Colon (tissue), 2 donors: ENCODE measurements around the gene IGF2R.
"Not testable (repeated sequence)": the region's sequence is repeated elsewhere in the genome, so short reads cannot be mapped to it uniquely, and the experiment has no call there.

Experiments used
- FAIRE-seq: peaks from 2 replicates; lab custom pipeline; 2012; peaks lifted over from hg19 to GRCh38; lab: Jason Lieb, UNC
- donor health status: control.
- donor health status: control.

The IGF2R gene

GRCh38 chr6:160140493-160140892, 171.6 kb downstream of the IGF2R start:
- FAIRE-seq: not testable (repeated sequence)

GRCh38 chr6:160141001-160141726, 172.3 kb downstream of the IGF2R start:
- FAIRE-seq: no peak

- FAIRE-seq: no peak
Measured at GRCh38 chr6:160142115-160142715, 173.3 kb downstream of the IGF2R start.

GRCh38 chr6:160146454-160147145, 177.7 kb downstream of the IGF2R start:
- no peak for FAIRE-seq

- FAIRE-seq: no peak
Measured at GRCh38 chr6:160147146-160147536, 178.3 kb downstream of the IGF2R start.

- FAIRE-seq: no peak
Measured at GRCh38 chr6:160154471-160154870, 185.6 kb downstream of the IGF2R start.

- no peak for FAIRE-seq
Measured at GRCh38 chr6:160156842-160157241, 188.0 kb downstream of the IGF2R start.

- no peak for FAIRE-seq
Measured at GRCh38 chr6:160160450-160160849, 191.6 kb downstream of the IGF2R start.
